MM.1S (cell line): ENCODE data around the gene AMMECR1L.
"Not testable (repeated sequence)": the region's sequence is repeated elsewhere in the genome, so short reads cannot be mapped to it uniquely, and the experiment has no call there.

Experiments
- EZH2 ChIP-seq: fragments of 300-600 bp; sonication (generic); optimal IDR thresholded peaks from 2 replicates; pipeline ENCODE3; 2017; ENCODE audit warnings: low read depth, mild to moderate bottlenecking, antibody characterized with exemption, low read length, mixed read lengths
- TF ChIP-seq, protein P1 (sequence below): fragments of 300-600 bp; sonication (generic); IDR thresholded peaks from 2 replicates; pipeline ENCODE4 v1.5.1; 2016; ENCODE audit warnings: antibody characterized with exemption, low read length, mixed read lengths

- TF ChIP-seq EZH2 = not testable (repeated sequence)
- TF ChIP-seq, protein P1, sequence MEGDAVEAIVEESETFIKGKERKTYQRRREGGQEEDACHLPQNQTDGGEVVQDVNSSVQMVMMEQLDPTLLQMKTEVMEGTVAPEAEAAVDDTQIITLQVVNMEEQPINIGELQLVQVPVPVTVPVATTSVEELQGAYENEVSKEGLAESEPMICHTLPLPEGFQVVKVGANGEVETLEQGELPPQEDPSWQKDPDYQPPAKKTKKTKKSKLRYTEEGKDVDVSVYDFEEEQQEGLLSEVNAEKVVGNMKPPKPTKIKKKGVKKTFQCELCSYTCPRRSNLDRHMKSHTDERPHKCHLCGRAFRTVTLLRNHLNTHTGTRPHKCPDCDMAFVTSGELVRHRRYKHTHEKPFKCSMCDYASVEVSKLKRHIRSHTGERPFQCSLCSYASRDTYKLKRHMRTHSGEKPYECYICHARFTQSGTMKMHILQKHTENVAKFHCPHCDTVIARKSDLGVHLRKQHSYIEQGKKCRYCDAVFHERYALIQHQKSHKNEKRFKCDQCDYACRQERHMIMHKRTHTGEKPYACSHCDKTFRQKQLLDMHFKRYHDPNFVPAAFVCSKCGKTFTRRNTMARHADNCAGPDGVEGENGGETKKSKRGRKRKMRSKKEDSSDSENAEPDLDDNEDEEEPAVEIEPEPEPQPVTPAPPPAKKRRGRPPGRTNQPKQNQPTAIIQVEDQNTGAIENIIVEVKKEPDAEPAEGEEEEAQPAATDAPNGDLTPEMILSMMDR = not testable (repeated sequence)
Observed at GRCh38 chr2:127885780-127886592, at the start of gene AMMECR1L.
